ENCODE measurements around the gene GTF3C4.

DNA sequence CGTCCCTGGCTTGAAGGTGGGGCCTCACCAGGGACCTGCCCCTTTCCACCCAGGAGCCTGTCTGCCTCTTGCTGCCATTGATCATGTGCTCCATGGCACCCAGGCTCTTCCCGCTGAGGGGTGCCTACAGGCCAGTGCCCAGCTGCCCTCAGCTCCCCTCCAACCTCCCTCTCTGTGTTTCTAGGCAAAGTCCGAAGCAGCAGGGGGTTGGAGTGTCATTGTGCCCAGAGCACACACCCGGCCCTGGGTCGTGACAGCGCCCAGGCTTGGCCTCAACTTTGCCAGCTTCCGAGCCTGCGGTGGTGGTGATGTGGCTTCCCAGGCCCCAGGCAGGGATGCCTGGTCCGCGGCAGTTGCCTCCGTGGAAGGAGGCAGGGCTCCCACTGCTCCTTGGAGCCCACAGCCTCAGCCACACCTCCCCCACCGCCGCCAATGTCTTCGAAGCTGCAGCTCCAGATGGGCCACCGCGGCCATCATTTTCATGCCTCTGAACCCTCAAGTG is 52.4 kb downstream of the GTF3C4 start:
- TF ChIP-seq EP300 (IDR thresholded peaks at IDR 0.05) = no peak
- TF ChIP-seq, protein P1, sequence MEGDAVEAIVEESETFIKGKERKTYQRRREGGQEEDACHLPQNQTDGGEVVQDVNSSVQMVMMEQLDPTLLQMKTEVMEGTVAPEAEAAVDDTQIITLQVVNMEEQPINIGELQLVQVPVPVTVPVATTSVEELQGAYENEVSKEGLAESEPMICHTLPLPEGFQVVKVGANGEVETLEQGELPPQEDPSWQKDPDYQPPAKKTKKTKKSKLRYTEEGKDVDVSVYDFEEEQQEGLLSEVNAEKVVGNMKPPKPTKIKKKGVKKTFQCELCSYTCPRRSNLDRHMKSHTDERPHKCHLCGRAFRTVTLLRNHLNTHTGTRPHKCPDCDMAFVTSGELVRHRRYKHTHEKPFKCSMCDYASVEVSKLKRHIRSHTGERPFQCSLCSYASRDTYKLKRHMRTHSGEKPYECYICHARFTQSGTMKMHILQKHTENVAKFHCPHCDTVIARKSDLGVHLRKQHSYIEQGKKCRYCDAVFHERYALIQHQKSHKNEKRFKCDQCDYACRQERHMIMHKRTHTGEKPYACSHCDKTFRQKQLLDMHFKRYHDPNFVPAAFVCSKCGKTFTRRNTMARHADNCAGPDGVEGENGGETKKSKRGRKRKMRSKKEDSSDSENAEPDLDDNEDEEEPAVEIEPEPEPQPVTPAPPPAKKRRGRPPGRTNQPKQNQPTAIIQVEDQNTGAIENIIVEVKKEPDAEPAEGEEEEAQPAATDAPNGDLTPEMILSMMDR (IDR thresholded peaks at IDR 0.05) = no peak
- no peak for TF ChIP-seq POLR2A (IDR thresholded peaks at IDR 0.05)
